Smooth muscle cell (in vitro differentiated cells): ENCODE measurements around the gene CDH5. TPM values are rescaled to one million over a fixed set of nuclear protein-coding genes. Genes with fewer than 3 reads are reported as not detected.

Experiments used
- DNase-seq: peaks from one replicate; lab custom pipeline; 2025; ENCODE audit not compliant: unreplicated experiment; lab: John Stamatoyannopoulos, UW
- H2AFZ ChIP-seq: fragments of 200-600 bp; sonication (generic); 2 replicates; pipeline ENCODE4 v1.6.0; 2016; ENCODE audit warnings: antibody characterized with exemption, low read depth, mild to moderate bottlenecking
- H3F3A ChIP-seq: fragments of 200-600 bp; sonication (generic); 2 replicates; pipeline ENCODE4 v1.6.0; 2017; ENCODE audit warnings: antibody characterized with exemption, low read depth
- H3K27ac ChIP-seq: fragments of 200-600 bp; sonication (generic); 2 replicates; pipeline ENCODE4 v1.5.1; 2016; ENCODE audit warnings: low read depth, mild to moderate bottlenecking
- H3K27me3 ChIP-seq: fragments of 200-600 bp; sonication (generic); 2 replicates; pipeline ENCODE4 v1.6.1; 2016; ENCODE audit warnings: low read depth, mild to moderate bottlenecking
- H3K36me3 ChIP-seq: fragments of 200-600 bp; sonication (generic); 2 replicates; pipeline ENCODE4 v1.5.1; 2016; ENCODE audit warnings: low read depth
- H3K4me1 ChIP-seq: fragments of 200-600 bp; sonication (generic); 2 replicates; pipeline ENCODE4 v1.5.1; 2016; ENCODE audit warnings: low read depth
- H3K4me2 ChIP-seq: fragments of 200-600 bp; sonication (generic); 2 replicates; pipeline ENCODE4 v1.6.0; 2016; ENCODE audit warnings: mild to moderate bottlenecking
- H3K4me3 ChIP-seq: fragments of 200-600 bp; sonication (generic); 2 replicates; pipeline ENCODE4 v1.5.1; 2016; ENCODE audit warnings: mild to moderate bottlenecking
- H3K79me2 ChIP-seq: fragments of 200-600 bp; sonication (generic); 2 replicates; pipeline ENCODE4 v1.6.0; 2016; ENCODE audit warnings: low read depth, mild to moderate bottlenecking
- H3K9ac ChIP-seq: fragments of 200-600 bp; sonication (generic); 2 replicates; pipeline ENCODE4 v1.6.0; 2016; ENCODE audit warnings: low read depth
- H3K9me3 ChIP-seq: fragments of 200-600 bp; sonication (generic); replicated peaks from 2 replicates; pipeline ENCODE4 v1.5.1; 2016; ENCODE audit warnings: low read depth
- H4K20me1 ChIP-seq: fragments of 200-600 bp; sonication (generic); 2 replicates; pipeline ENCODE4 v1.6.0; 2016; ENCODE audit warnings: low read depth
- CTCF ChIP-seq: fragments of 200-600 bp; sonication (generic); IDR thresholded peaks from 2 replicates; pipeline ENCODE4 v1.5.1; 2017; ENCODE audit warnings: borderline replicate concordance, mild to moderate bottlenecking, antibody characterized with exemption; ENCODE audit not compliant: insufficient read depth, poor library complexity, severe bottlenecking
- WGBS: methylation state at CpG from one replicate; pipeline ENCODE4 v1.1.7; 2016; ENCODE audit warnings: low lambda C conversion rate; 5-methylcytosine and 5-hydroxymethylcytosine counted together
- polyA plus RNA-seq: library from polyadenylated mRNA; unstranded; fragments of >200 nt; fragmentation: Nextera tagmentation; extraction: Ambion mirVana; gene quantifications from 2 replicates; pipeline ENCODE4 v1.2.1, GENCODE V29; 2016
- total RNA-seq: library from RNA; depleted of rRNA; stranded (reverse); fragments of >200 nt; gene quantifications from 2 replicates; pipeline ENCODE4 v1.2.3, GENCODE V29; 2014

Gene CDH5
- total and polyA plus RNA-seq, 2 experiments from 2014 or later = not detected

- Histone ChIP-seq H3K36me3 (no peaks in the 10 kb centered on the region), H3F3A (no peaks in the 10 kb centered on the region), H3K4me3 (no peak overlapping the region), H3K79me2 (no peaks in the 10 kb centered on the region), H3K4me1 (no peaks in the 10 kb centered on the region), H3K9ac (no peak overlapping the region), H4K20me1 (no peaks in the 10 kb centered on the region), H3K9me3 (no peaks in the 10 kb centered on the region), H3K27ac (no peak overlapping the region), H2AFZ (no peak overlapping the region), H3K4me2 (no peak overlapping the region), H3K27me3 (peaks cover 15% of the 10 kb centered on the region)
- TF ChIP-seq CTCF = no peak
- DNase-seq = no peak
- 78% methylated on average over 6 of the region's 6 CpGs for WGBS
Observed at GRCh38 chr16:66421891-66422290, 55.4 kb downstream of the CDH5 start.

DNA sequence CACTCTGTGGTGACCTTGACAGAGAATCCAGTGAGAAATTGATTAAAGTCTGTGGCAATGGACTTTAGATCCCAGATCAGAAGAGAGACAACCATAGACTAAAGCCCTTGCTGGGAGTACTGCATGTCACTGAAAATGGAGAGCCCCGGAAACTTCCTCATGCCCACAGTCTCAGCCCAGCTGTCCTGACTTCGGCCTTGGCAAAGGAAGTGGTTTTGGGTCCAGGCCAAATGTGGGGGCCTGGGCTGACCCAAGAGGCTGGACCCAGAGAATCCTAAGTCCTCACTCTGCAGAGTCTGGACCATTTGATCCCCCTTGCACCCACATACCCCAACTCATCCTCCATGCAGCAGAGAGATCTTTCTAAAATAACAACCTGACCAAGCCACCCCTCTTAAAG, 55.9 kb downstream of the CDH5 start:
- DNase-seq = no peak
- 92% methylated on average over 2 of the region's 2 CpGs for WGBS
- no peak for TF ChIP-seq CTCF
- no peak overlapping the region for H3K9ac ChIP-seq
- no peak overlapping the region for H3K27ac ChIP-seq
- no peaks in the 10 kb centered on the region for H3K79me2 ChIP-seq
- no peaks in the 10 kb centered on the region for H3K36me3 ChIP-seq
- H3F3A ChIP-seq = no peaks in the 10 kb centered on the region
- H4K20me1 ChIP-seq = no peaks in the 10 kb centered on the region
- H3K4me3 ChIP-seq = no peak overlapping the region
- H2AFZ ChIP-seq = no peak overlapping the region
- H3K4me1 ChIP-seq = no peaks in the 10 kb centered on the region
- H3K27me3 ChIP-seq = peaks cover 16% of the 10 kb centered on the region
- no peak overlapping the region for H3K4me2 ChIP-seq
- no peaks in the 10 kb centered on the region for H3K9me3 ChIP-seq

DNA sequence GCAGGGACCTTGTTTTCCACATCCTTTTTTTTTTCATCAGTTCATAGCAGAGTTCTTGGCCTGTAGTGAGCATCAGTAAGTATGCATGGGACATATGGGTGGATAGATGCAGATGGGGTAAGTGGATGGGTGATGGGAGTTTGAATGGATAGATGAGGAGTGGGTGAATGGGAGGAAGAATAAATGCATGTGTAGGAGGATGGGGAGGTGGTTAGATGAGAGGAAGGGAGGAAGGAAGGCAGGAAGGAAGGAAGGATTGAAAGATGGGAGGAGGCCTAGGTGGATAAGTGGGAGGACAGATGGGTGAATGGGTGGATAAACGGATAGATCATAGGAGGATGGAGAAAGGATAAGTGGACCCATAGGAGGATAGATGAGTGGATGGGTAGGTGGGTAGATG, 56.7 kb downstream of the CDH5 start:
- no peaks in the 10 kb centered on the region for H3K36me3 ChIP-seq
- 85% methylated on average over 1 of the region's 1 CpG for WGBS
- no peaks in the 10 kb centered on the region for H3K9me3 ChIP-seq
- no peaks in the 10 kb centered on the region for H4K20me1 ChIP-seq
- no peak overlapping the region for H3K4me2 ChIP-seq
- H3F3A ChIP-seq = no peaks in the 10 kb centered on the region
- no peak overlapping the region for H3K9ac ChIP-seq
- H3K4me3 ChIP-seq = no peak overlapping the region
- H2AFZ ChIP-seq = no peak overlapping the region
- no peak overlapping the region for H3K27ac ChIP-seq
- H3K79me2 ChIP-seq = no peaks in the 10 kb centered on the region
- TF ChIP-seq CTCF = no peak
- peaks cover 4% of the 10 kb centered on the region for H3K4me1 ChIP-seq
- H3K27me3 ChIP-seq = peaks cover 24% of the 10 kb centered on the region
- no peak for DNase-seq

- no peak overlapping the region for H3K4me3 ChIP-seq
- DNase-seq = no peak
- H3K79me2 ChIP-seq = no peaks in the 10 kb centered on the region
- H3K9me3 ChIP-seq = no peaks in the 10 kb centered on the region
- H3K9ac ChIP-seq = no peak overlapping the region
- no peak for TF ChIP-seq CTCF
- no peaks in the 10 kb centered on the region for H3K36me3 ChIP-seq
- H3K4me2 ChIP-seq = no peak overlapping the region
- peaks cover 6% of the 10 kb centered on the region for H3K4me1 ChIP-seq
- peaks cover 35% of the 10 kb centered on the region for H3K27me3 ChIP-seq
- WGBS = 28% methylated on average over 8 of the region's 8 CpGs
- no peak overlapping the region for H2AFZ ChIP-seq
- peaks cover 4% of the 10 kb centered on the region for H3F3A ChIP-seq
- no peaks in the 10 kb centered on the region for H4K20me1 ChIP-seq
- H3K27ac ChIP-seq = no peak overlapping the region
Observed at GRCh38 chr16:66425651-66426050, 59.2 kb downstream of the CDH5 start.
